ENCODE data around the gene PFN2.
"Not testable (repeated sequence)": the region's sequence is repeated elsewhere in the genome, so short reads cannot be mapped to it uniquely, and the experiment has no call there.

Gene PFN2

GRCh38 chr3:149968216-149968615 is 2.5 kb downstream of the PFN2 start:
- DNase-seq (ENCODE audit: low read depth), result no peak

- DNase-seq (ENCODE audit: low read depth), result no peak
Observed at GRCh38 chr3:149967086-149967685, 3.5 kb downstream of the PFN2 start.

- DNase-seq (ENCODE audit: low read depth), result no peak
Observed at GRCh38 chr3:149965278-149965677, 5.4 kb downstream of the PFN2 start.

GRCh38 chr3:149964291-149964690 is 6.4 kb downstream of the PFN2 start:
- DNase-seq (ENCODE audit: low read depth), result no peak

GRCh38 chr3:149963485-149963884 is 7.2 kb downstream of the PFN2 start:
- DNase-seq (ENCODE audit: low read depth), result no peak

GRCh38 chr3:149959443-149959842 is 11.3 kb downstream of the PFN2 start:
- DNase-seq (ENCODE audit: low read depth), result no peak

GRCh38 chr3:149958171-149958796 is 12.4 kb downstream of the PFN2 start:
- DNase-seq (ENCODE audit: low read depth), result no peak

- no peak for DNase-seq (ENCODE audit: low read depth)
Observed at GRCh38 chr3:149957361-149958125, 13.2 kb downstream of the PFN2 start.

- DNase-seq (ENCODE audit: low read depth), result no peak
Observed at GRCh38 chr3:149955449-149955848, 15.2 kb downstream of the PFN2 start.

- no peak for DNase-seq (ENCODE audit: low read depth)
Observed at GRCh38 chr3:149954812-149955211, 15.9 kb downstream of the PFN2 start.

GRCh38 chr3:149949181-149949580 is 21.5 kb downstream of the PFN2 start:
- DNase-seq (ENCODE audit: low read depth), result no peak

- no peak for DNase-seq (ENCODE audit: low read depth)
Observed at GRCh38 chr3:149947231-149947630, 23.5 kb downstream of the PFN2 start.

GRCh38 chr3:149943966-149944365 is 26.7 kb downstream of the PFN2 start:
- not testable (repeated sequence) for DNase-seq (ENCODE audit: low read depth)

- no peak for DNase-seq (ENCODE audit: low read depth)
Observed at GRCh38 chr3:149942409-149942808, 28.3 kb downstream of the PFN2 start.

- DNase-seq (ENCODE audit: low read depth), result no peak
Observed at GRCh38 chr3:149941946-149942345, 28.7 kb downstream of the PFN2 start.

- DNase-seq (ENCODE audit: low read depth), result no peak
Observed at GRCh38 chr3:149941186-149941585, 29.5 kb downstream of the PFN2 start.

- not testable (repeated sequence) for DNase-seq (ENCODE audit: low read depth)
Observed at GRCh38 chr3:149938392-149939055, 32.2 kb downstream of the PFN2 start.

- peak; percentile 20 for DNase-seq (ENCODE audit: low read depth)
Observed at GRCh38 chr3:149936812-149937230, 33.9 kb downstream of the PFN2 start.

- DNase-seq (ENCODE audit: low read depth), result no peak
Observed at GRCh38 chr3:149934524-149934923, 36.2 kb downstream of the PFN2 start.

GRCh38 chr3:149933858-149934257 is 36.8 kb downstream of the PFN2 start:
- DNase-seq (ENCODE audit: low read depth), result no peak

- DNase-seq (ENCODE audit: low read depth), result no peak
Observed at GRCh38 chr3:149933008-149933407, 37.7 kb downstream of the PFN2 start.

- no peak for DNase-seq (ENCODE audit: low read depth)
Observed at GRCh38 chr3:149920119-149920518, 50.6 kb downstream of the PFN2 start.

- no peak for DNase-seq (ENCODE audit: low read depth)
Observed at GRCh38 chr3:149919509-149919908, 51.2 kb downstream of the PFN2 start.
